Tibial nerve (tissue), 4 donors: ENCODE measurements around the gene RIPK4. TPM values are rescaled to one million over a fixed set of nuclear protein-coding genes. Genes with fewer than 3 reads are reported as not detected.

Experiments used
- DNase-seq, 2 donors: peaks; one replicate each; pipeline ENCODE4 v3.0.0-alpha.2; 2019; ENCODE audit warnings: low spot score in 2 of 2
- H3K27ac ChIP-seq, 4 donors: fragments of 200-600 bp; sonication (generic) in 3 of 4; one replicate each; pipeline ENCODE4 v1.5.1; 2017 to 2019; ENCODE audit warnings: mild to moderate bottlenecking in 1 of 4
- H3K27me3 ChIP-seq, 2 donors: fragments of 200-600 bp; sonication (generic) in 1 of 2; one replicate each; pipeline versions ENCODE4 v1.5.1 to v1.6.0; 2017 to 2019
- H3K36me3 ChIP-seq, 3 donors: fragments of 200-600 bp; sonication (generic); one replicate each; pipeline ENCODE4 v1.5.1; 2018 to 2019
- H3K4me1 ChIP-seq, 4 donors: fragments of 200-600 bp; sonication (generic) in 3 of 4; one replicate each; pipeline ENCODE4 v1.5.1; 2017 to 2019
- H3K4me3 ChIP-seq, 4 donors: fragments of 200-600 bp; sonication (generic) in 3 of 4; one replicate each; pipeline ENCODE4 v1.5.1; 2017 to 2019; ENCODE audit warnings: mild to moderate bottlenecking in 1 of 4, moderate library complexity in 1 of 4
- H3K9me3 ChIP-seq, 4 donors: fragments of 200-600 bp; sonication (generic) in 3 of 4; one replicate each; pipeline ENCODE4 v1.5.1; 2017 to 2019
- EP300 ChIP-seq, 2 donors: sonication (generic); formaldehyde crosslinking; IDR thresholded peaks; one replicate each; pipeline ENCODE4 v1.6.1; 2017; ENCODE audit warnings: antibody characterized with exemption in 2 of 2, mild to moderate bottlenecking in 1 of 2
- POLR2A ChIP-seq, 2 donors: fragments of 450-650 bp; IDR thresholded peaks; one replicate each; pipeline ENCODE4 v1.6.1; 2017; ENCODE audit warnings: antibody characterized with exemption in 2 of 2, mild to moderate bottlenecking in 2 of 2, moderate library complexity in 2 of 2
- WGBS, 2 donors: methylation state at CpG; one replicate each; pipeline ENCODE4 v1.1.5; 2018; 5-methylcytosine and 5-hydroxymethylcytosine counted together
- total RNA-seq, 4 donors: library from RNA; depleted of rRNA; stranded (reverse); fragments of >200 nt; gene quantifications; one replicate each; pipeline ENCODE4 v1.1.0, GENCODE V29; 2016
- TF ChIP-seq, protein P1 (sequence below), 5 experiments: fragments of 200-600 bp in 3 of 5; fragments of 450-650 bp in 2 of 5; sonication (generic) in 3 of 5; IDR thresholded peaks; one replicate each; pipeline ENCODE4 v1.5.1; 2016 to 2019; ENCODE audit warnings: antibody characterized with exemption in 5 of 5, mild to moderate bottlenecking in 3 of 5, moderate library complexity in 2 of 5

The RIPK4 gene
- total RNA-seq, 4 donors from 2014 or later = 0.66 to 1.6 (median 1.2) TPM

GRCh38 chr21:41742073-41742875 lies 24.6 kb downstream of the RIPK4 start:
- TF ChIP-seq, protein P1, sequence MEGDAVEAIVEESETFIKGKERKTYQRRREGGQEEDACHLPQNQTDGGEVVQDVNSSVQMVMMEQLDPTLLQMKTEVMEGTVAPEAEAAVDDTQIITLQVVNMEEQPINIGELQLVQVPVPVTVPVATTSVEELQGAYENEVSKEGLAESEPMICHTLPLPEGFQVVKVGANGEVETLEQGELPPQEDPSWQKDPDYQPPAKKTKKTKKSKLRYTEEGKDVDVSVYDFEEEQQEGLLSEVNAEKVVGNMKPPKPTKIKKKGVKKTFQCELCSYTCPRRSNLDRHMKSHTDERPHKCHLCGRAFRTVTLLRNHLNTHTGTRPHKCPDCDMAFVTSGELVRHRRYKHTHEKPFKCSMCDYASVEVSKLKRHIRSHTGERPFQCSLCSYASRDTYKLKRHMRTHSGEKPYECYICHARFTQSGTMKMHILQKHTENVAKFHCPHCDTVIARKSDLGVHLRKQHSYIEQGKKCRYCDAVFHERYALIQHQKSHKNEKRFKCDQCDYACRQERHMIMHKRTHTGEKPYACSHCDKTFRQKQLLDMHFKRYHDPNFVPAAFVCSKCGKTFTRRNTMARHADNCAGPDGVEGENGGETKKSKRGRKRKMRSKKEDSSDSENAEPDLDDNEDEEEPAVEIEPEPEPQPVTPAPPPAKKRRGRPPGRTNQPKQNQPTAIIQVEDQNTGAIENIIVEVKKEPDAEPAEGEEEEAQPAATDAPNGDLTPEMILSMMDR (IDR thresholded peaks at IDR 0.05) = no peak
- TF ChIP-seq POLR2A (IDR thresholded peaks at IDR 0.05) = no peak
- TF ChIP-seq EP300 (IDR thresholded peaks at IDR 0.05) = no peak
- Histone ChIP-seq H3K4me3 (no peak overlapping the region), H3K4me1 (no peaks in the 10 kb centered on the region), H3K36me3 (no peaks in the 10 kb centered on the region), H3K9me3 (peaks cover 0 to 12% (median 4%) of the 10 kb centered on the region in 4 donors), H3K27ac (no peak overlapping the region), H3K27me3 (no peaks in the 10 kb centered on the region)
- no peak for DNase-seq
- WGBS, 2 donors = 79 to 83% methylated on average over 30 of the region's 30 CpGs

DNA sequence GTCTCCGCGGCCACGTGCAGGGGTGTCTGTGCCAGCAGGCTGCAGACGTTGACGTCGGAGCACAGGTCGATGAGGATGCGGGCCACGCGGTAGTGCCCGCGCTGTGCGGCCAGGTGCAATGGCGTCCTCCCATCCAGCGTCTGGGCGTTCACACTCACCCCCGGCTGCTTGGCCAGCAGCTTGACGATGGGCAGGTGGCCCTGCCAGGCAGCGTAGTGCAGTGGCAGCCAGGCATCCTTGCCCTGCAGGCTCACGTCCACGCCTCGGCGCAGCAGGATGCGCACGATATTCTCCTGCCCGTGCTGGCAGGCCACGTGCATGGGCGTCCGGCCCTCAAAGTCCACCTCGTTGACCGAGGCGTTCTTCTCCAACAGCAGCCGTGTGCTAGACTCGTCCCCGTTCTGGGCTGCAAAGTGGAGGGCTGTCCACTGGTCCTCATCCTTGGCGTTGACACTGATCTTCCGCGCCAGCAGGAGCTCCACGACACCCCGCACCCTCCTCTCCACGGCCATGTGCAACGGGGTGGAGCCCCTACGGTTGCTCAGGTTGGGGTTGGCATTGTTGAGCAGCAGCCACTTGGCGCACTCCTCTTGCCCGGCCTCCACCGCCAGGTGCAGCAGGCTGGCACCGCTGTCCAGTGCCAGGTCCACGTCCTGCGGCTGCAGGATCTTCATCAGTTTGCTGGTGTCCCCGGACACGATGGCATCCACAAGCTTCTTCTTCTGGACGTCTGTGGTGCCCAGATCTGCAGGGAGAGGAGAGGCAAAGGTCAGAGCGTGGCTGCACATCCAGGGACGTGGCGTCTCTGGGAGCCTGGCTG lies 25.4 kb downstream of the RIPK4 start:
- no peak for DNase-seq
- no peaks in the 10 kb centered on the region for H3K4me1 ChIP-seq
- no peaks in the 10 kb centered on the region for H3K27me3 ChIP-seq
- no peak overlapping the region for H3K4me3 ChIP-seq
- TF ChIP-seq, protein P1 (IDR thresholded peaks at IDR 0.05) = no peak
- TF ChIP-seq EP300 (IDR thresholded peaks at IDR 0.05) (no peak), POLR2A (IDR thresholded peaks at IDR 0.05) (no peak)
- no peak overlapping the region for H3K27ac ChIP-seq
- H3K36me3 ChIP-seq = no peaks in the 10 kb centered on the region
- peaks cover 0 to 12% (median 4%) of the 10 kb centered on the region in 4 donors for H3K9me3 ChIP-seq
- 87 to 91% methylated on average over 44 to 50 of the region's 55 CpGs for WGBS, 2 donors

DNA sequence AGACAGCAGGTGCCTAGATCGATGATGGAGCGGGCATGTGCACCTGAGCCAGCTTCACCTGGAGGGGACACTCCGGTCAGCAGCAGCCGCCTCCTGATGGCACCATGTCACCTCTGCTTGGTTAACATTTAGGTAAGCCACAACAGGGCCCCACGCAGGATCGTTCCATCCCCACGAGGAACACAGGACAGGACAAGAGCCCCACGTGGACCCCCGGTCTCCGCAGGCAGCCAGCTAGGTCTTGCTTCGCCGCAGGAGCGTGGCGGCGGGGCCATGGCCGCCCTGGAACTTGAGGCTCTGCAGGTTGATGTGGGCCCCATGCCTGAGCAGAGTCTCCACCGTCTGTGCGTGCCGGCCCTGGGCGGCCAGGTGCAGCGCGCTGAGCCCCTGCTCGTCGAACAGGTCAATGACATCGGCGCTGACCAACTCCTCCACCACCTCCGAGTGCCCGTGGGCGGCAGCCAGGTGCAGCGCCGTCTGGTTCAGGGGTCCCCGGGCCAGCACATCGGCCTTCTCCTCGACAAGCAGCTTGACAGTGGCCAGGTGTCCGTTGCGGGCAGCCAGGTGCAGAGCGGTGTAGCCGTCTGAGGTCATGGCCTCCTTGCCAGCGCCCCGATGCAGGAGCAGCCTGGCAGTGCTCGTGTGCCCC lies 26.1 kb downstream of the RIPK4 start:
- no peak for DNase-seq
- no peak for TF ChIP-seq EP300 (IDR thresholded peaks at IDR 0.05)
- TF ChIP-seq, protein P1 (IDR thresholded peaks at IDR 0.05) = no peak
- TF ChIP-seq POLR2A (IDR thresholded peaks at IDR 0.05) = no peak
- 87 to 93% methylated on average over 24 to 41 of the region's 41 CpGs for WGBS, 2 donors
- Histone ChIP-seq H3K27me3 (no peaks in the 10 kb centered on the region), H3K36me3 (no peaks in the 10 kb centered on the region), H3K9me3 (peaks cover 0 to 12% (median 4%) of the 10 kb centered on the region in 4 donors), H3K4me1 (no peaks in the 10 kb centered on the region), H3K4me3 (no peak overlapping the region), H3K27ac (no peak overlapping the region)

- H3K4me1 ChIP-seq = no peaks in the 10 kb centered on the region
- 83 to 86% methylated on average over 9 of the region's 9 CpGs for WGBS, 2 donors
- no peak for DNase-seq
- H3K27me3 ChIP-seq = no peaks in the 10 kb centered on the region
- no peaks in the 10 kb centered on the region for H3K36me3 ChIP-seq
- H3K27ac ChIP-seq = no peak overlapping the region
- no peak for TF ChIP-seq POLR2A (IDR thresholded peaks at IDR 0.05)
- TF ChIP-seq, protein P1 (IDR thresholded peaks at IDR 0.05) = no peak
- no peak for TF ChIP-seq EP300 (IDR thresholded peaks at IDR 0.05)
- peaks cover 0 to 12% (median 4%) of the 10 kb centered on the region in 4 donors for H3K9me3 ChIP-seq
- H3K4me3 ChIP-seq = no peak overlapping the region
Observed at GRCh38 chr21:41739936-41740335, 26.9 kb downstream of the RIPK4 start.
